Dedifferentiated amniotic fluid mesenchymal stem cell (primary cell): Measurements from ENCODE around the gene MYCN.
"Not testable (repeated sequence)": the region's sequence is repeated elsewhere in the genome, so short reads cannot be mapped to it uniquely, and the experiment has no call there.

Source experiments
- DNase-seq: peaks from one replicate; pipeline ENCODE4 v3.0.0-alpha.2; 2016; ENCODE audit errors: extremely low spot score

Gene MYCN

DNA sequence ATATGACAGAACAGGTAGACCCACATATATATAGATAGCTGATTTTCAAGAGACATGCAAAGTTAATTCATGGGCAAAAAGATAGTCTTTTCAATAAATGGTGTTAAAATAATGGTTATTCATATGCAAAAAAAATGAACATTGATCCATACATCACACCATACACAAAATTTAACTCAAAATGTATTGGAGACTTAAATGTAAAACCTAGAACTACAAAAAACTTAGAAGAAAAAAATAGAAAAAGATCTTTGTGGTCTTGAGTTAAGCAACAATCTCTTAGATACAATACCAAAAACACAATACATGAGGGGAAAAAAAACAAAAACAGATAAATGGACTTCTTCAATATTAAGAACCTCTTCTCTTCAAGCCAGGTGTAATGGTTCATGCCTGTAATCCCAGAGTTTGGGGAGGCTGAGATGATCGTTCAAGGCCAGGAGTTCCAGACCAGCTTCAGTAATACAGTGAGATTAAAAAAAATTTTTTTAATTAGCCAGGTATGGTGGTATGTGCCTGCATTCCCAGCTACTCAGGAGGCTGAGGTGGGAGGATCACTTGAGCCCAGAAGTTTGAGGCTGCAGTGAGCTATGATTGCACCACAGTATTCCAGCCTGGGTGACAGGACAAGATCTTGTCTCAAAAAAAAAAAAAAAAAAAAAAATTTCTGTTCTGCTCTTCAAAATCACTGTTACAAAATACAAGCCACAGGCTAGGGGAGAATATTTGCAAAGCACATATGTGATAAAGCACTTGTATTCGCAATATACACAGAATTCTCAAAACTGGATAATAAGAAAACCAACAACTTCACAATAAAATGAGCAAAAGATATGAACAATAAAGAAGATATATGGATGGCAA is 32.7 kb upstream of the MYCN start:
- no peak for DNase-seq

DNA sequence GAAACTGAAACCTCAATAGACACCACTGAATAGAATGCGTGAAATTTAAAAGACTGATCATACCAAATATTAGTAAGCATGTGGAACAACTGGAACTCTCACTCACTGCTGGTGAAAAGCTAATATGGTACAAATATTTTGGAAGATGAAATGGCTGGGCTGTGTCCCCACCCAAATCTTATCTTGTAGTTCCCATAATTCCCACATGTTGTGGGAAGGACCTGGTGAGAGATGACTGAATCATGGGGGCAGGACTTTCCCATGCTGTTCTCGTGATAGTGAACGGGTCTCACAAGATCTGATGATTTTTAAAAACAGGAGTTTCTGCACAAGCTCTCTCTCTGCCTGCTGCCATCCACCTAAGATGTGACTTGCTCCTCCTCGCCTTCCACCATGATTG is 32.0 kb upstream of the MYCN start:
- no peak for DNase-seq

DNA sequence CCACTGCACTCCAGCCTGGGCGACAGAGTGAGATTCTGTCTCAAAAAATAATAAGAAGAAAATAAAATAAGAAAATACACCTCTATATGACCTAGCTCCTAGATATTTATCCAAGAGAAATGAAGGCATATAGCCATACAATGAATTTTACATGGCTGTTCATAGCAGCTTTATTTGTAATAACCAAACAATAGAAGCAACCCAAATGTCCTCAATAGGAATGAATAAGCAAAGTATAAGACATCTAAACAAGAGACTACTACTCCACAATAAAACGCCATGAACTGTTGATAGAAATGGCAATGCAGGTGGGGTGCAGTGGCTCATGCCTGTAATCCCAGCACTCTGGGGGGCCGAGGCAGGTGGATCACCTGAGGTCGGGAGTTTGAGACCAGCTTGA is 31.2 kb upstream of the MYCN start:
- no peak for DNase-seq

DNA sequence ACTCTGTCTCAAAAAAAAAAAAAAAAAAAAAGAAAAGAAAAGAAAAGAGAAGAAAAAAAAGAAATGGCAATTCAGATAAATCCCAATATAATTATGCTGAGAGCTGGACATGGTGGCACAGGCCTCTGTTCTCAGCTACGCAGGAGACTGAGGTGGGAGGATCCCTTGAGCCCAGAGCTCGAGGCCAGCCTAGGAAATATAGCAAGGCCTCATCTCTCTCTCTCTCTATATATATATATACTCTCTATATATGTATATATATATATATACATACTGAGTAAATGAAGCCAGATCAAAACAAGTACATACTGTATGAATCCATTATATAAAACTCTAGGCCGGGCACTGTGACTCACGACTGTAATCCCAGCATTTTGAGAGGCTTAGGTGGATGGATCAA is 30.6 kb upstream of the MYCN start:
- no peak for DNase-seq

DNA sequence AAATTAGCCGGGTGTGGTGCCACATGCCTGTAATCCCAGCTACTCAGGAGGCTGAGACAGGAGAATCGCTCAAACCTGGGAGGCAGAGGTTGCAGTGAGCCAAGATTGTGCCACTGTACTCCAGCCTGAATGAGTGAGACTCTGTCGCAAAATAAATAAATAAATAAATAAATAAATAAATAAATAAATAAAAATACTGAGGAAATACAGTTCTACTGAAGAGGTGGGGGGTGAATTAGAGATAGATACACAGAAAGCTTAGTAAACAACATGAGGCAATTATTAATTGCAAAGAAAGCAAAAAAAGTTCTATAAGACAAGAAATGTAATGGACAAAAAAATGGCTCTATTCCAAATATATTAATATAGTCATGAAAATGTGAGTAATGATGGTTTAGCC is 29.1 kb upstream of the MYCN start:
- DNase-seq = not testable (repeated sequence)

GRCh38 chr2:15911686-15912085 is 28.7 kb upstream of the MYCN start:
- DNase-seq = no peak

- no peak for DNase-seq
These were observed 28.1 kb upstream of the MYCN start for GRCh38 chr2:15912203-15912602.

DNA sequence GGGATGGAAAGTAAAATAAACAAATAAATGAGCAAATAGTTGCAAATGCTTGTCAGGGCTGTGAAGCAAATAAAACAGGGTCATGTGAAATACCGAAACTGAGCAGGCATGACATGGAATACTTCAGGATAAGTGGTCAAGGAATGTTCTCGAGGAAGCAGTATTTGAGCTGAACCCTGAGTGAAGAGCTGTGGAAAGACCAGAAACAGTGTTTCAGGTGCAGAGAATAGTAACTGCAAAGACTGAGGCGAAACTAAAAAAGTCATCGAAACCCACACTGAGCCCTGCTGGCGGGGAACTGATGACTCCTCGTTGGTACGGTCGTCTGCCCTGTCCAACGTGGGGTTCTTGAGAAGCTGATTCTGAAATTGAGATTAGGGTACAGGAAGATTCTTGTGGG is 27.2 kb upstream of the MYCN start:
- no peak for DNase-seq

DNA sequence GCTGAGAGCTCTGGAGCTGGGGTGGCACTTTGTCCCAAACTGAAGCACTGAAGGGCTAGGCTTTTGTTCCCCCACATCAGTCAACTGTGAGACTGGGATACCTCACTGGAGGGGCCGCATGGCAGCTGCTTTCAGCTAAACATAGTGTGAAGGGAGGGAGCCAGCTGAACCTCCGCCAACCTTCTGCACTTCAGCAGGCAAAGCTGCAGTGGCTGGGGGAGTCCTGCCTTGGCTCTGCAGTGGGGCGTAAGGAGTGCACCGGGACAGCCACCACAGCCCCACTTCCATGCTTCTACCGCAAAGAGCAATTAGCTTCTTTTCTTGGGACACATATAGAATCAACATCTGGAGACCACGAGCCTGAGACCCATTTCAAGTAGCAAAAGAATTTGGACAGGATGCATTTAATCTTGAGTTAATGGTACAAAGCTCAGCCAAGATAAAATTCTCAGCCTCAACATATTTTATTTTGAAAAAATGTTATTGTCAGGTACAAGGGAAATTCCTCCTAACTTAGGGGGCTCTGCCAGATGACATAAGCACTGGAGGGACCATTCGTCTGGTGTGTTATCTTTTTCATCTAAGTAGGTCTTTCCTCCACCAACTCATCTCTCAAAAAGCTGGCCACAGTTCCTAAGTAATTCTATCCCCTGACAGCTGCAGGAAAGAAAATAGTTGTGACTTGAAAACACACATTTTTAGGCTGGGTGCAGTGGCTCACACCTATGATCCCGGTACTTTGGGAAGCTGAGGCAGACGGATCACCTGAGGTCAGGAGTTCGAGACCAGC is 25.6 kb upstream of the MYCN start:
- no peak for DNase-seq

GRCh38 chr2:15915546-15915945 is 24.8 kb upstream of the MYCN start:
- DNase-seq = not testable (repeated sequence)

GRCh38 chr2:15916336-15916735 is 24.0 kb upstream of the MYCN start:
- no peak for DNase-seq

DNA sequence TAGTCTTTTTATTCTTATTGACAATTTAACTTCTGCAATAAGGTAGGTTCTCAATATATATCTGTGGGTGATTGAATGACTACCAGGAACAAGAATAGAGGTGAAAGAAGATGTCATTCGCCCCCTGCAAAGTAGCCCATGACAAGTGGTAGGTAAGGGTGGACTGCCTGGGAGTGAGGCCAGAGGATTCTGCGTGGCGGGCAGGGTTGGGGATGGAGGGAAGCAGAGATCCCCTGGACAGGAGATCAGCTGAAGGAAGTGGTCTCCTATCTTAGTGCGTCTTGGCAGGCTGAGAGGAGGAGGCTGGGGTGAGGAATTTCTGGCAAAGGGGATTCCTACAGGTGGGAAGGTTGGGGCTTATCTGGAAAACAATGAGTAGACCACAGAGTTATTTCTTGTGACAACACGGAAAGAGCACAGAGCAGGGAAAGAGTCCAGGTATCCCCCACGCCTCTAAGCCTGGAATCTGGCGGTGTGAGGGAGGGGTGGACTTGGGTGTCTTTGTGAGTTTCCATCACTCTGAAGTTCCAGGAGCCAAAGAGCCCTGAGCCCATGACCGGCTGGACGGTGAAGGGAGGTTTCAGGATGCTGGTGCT is 21.5 kb upstream of the MYCN start:
- DNase-seq = no peak

GRCh38 chr2:15919716-15920434 is 20.5 kb upstream of the MYCN start:
- DNase-seq = no peak

DNA sequence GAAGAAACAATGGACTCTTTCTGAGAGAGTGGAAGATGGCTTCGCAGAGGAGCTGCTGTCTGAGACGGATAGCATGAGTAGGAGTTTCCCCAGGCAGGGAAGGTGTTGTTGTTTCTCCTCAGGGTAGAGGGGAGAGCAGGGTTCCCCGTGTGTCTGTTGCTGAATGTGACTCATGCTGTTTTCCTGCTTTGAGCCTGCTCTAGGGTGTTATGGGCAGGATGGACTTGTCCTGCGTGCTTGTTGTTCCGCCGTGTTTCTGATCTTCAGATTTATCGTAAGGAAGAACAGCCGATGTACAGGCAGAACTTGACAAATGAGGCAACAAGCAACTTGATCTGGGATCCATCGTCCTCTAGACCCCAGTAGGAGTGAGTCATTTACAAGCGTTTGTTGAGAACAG is 19.7 kb upstream of the MYCN start:
- no peak for DNase-seq

GRCh38 chr2:15923597-15923996 is 16.8 kb upstream of the MYCN start:
- no peak for DNase-seq

GRCh38 chr2:15925819-15926218 is 14.5 kb upstream of the MYCN start:
- DNase-seq = no peak

GRCh38 chr2:15926252-15926651 is 14.1 kb upstream of the MYCN start:
- DNase-seq = no peak

DNA sequence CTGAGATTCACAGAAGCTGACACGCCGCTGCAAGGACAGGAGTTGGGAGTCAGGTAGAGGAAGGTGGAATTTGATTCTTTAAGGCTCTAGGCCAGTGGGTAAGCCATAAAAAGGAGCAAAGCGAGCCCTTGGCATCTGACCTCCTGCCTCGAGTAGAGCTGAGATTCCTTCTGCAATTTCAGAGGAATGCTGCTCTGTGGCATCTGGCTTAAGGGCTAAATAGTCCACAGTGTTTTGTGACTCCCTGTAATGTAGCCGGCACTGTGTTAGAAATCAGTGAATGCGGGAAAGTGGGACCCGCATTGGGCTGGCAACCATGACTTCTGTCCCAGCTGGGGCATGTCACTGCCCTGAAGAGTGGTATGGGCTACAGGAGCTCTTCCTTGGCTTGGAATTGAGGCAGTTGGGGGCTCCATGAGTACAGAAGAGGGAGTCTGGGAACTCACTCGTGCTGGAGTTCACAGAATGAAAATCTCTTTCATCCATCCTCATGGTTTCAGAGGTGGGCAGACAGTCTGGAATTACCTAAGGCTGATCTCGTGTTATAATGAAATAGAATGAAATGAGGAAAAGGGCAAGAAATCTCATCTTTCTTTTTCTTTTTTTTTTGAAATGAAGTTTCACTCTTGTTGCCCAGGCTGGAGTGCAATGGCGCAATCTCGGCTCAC is 12.7 kb upstream of the MYCN start:
- DNase-seq = no peak

GRCh38 chr2:15929008-15929407 is 11.3 kb upstream of the MYCN start:
- DNase-seq = not testable (repeated sequence)

DNA sequence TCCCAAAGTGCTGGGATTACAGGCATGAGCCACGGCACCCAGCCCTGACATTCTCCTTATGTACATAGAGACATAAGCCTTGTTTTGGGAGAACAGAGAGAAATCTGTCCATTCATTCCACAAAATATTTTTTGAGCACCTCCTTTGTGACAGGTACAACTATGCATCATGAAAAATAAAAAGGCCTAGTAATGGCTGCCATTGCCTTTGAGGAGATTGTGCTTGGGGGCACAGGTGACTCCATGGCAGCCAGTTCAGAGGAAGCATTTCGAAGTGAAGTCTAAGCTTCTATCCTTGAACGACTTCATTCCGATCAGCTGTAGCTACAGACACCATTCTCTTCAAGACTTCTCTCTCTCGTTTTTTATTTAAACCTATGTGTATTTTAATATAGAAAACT is 10.5 kb upstream of the MYCN start:
- no peak for DNase-seq

GRCh38 chr2:15930589-15931318 is 9.6 kb upstream of the MYCN start:
- DNase-seq = no peak
